ENCODE data around the gene SHBG.
"Not testable (repeated sequence)": the region's sequence is repeated elsewhere in the genome, so short reads cannot be mapped to it uniquely, and the experiment has no call there.

- TF ChIP-seq, protein P1, sequence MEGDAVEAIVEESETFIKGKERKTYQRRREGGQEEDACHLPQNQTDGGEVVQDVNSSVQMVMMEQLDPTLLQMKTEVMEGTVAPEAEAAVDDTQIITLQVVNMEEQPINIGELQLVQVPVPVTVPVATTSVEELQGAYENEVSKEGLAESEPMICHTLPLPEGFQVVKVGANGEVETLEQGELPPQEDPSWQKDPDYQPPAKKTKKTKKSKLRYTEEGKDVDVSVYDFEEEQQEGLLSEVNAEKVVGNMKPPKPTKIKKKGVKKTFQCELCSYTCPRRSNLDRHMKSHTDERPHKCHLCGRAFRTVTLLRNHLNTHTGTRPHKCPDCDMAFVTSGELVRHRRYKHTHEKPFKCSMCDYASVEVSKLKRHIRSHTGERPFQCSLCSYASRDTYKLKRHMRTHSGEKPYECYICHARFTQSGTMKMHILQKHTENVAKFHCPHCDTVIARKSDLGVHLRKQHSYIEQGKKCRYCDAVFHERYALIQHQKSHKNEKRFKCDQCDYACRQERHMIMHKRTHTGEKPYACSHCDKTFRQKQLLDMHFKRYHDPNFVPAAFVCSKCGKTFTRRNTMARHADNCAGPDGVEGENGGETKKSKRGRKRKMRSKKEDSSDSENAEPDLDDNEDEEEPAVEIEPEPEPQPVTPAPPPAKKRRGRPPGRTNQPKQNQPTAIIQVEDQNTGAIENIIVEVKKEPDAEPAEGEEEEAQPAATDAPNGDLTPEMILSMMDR (IDR thresholded peaks at IDR 0.05): not testable (repeated sequence)
- not testable (repeated sequence) for TF ChIP-seq POLR2AphosphoS5 (IDR thresholded peaks at IDR 0.05)
These were observed 11.7 kb downstream of the SHBG start for GRCh38 chr17:7641635-7642034.

All from upper lobe of left lung (tissue), 4 donors.